PFSK-1 (cell line): Measurements from ENCODE around the gene PARN.

Experiments used
- POLR2AphosphoS5 ChIP-seq: IDR thresholded peaks from 2 replicates; pipeline ENCODE4 v1.6.1; 2012; ENCODE audit warnings: low read depth, mild to moderate bottlenecking, control low read depth, low read length, moderate library complexity
- TAF1 ChIP-seq: IDR thresholded peaks from 2 replicates; pipeline ENCODE4 v1.6.1; 2012; ENCODE audit warnings: low read length, control low read depth, borderline replicate concordance; ENCODE audit not compliant: insufficient read depth
- TF ChIP-seq, protein P1 (sequence below), 2 experiments: IDR thresholded peaks; 2 replicates each; pipeline versions ENCODE4 v1.6.1 to v1.8.0; 2011 to 2012; ENCODE audit warnings: low read depth in 2 of 2, low read length in 2 of 2, control low read depth in 1 of 2, inconsistent platforms in 1 of 2, mild to moderate bottlenecking in 1 of 2, moderate library complexity in 1 of 2; ENCODE audit not compliant: insufficient read depth in 1 of 2

DNA sequence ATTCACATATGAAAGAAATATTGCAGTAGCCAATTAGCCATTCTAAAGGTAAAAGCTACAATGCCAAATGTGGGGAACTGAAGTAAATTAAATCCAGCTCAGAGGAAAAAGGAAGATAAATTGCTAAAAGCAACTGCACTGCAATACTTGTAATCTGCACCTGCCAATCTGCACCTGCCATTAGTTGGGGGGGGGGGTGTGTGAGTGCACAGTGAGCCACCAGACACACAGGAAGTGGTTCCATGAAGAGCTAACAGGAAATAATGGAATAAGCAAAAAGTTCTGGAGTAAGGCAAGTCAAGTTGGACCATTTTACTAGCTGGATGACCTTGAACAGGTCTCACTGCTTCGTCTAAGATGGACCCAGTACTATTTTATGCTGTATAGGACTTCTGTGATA is 191.8 kb downstream of the PARN start:
- no peak for TF ChIP-seq POLR2AphosphoS5
- no peak for TF ChIP-seq TAF1
- TF ChIP-seq, protein P1, sequence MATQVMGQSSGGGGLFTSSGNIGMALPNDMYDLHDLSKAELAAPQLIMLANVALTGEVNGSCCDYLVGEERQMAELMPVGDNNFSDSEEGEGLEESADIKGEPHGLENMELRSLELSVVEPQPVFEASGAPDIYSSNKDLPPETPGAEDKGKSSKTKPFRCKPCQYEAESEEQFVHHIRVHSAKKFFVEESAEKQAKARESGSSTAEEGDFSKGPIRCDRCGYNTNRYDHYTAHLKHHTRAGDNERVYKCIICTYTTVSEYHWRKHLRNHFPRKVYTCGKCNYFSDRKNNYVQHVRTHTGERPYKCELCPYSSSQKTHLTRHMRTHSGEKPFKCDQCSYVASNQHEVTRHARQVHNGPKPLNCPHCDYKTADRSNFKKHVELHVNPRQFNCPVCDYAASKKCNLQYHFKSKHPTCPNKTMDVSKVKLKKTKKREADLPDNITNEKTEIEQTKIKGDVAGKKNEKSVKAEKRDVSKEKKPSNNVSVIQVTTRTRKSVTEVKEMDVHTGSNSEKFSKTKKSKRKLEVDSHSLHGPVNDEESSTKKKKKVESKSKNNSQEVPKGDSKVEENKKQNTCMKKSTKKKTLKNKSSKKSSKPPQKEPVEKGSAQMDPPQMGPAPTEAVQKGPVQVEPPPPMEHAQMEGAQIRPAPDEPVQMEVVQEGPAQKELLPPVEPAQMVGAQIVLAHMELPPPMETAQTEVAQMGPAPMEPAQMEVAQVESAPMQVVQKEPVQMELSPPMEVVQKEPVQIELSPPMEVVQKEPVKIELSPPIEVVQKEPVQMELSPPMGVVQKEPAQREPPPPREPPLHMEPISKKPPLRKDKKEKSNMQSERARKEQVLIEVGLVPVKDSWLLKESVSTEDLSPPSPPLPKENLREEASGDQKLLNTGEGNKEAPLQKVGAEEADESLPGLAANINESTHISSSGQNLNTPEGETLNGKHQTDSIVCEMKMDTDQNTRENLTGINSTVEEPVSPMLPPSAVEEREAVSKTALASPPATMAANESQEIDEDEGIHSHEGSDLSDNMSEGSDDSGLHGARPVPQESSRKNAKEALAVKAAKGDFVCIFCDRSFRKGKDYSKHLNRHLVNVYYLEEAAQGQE (IDR thresholded peaks at IDR 0.05; ENCODE audit: insufficient read depth in 1 of 2, low read depth in 2 of 2, low read length in 2 of 2) = no peak
